Epithelial cell of prostate (primary cell): ENCODE data around the gene NPM1.
"Not testable (repeated sequence)": the region's sequence is repeated elsewhere in the genome, so short reads cannot be mapped to it uniquely, and the experiment has no call there.

Experiments used
- DNase-seq: peaks from one replicate; pipeline ENCODE4 v3.0.0-alpha.2; 2011; ENCODE audit warnings: low read depth, low spot score
- H3K27ac ChIP-seq: fragments of 450-650 bp; 2 replicates; pipeline ENCODE4 v1.5.1; 2017; ENCODE audit warnings: mild to moderate bottlenecking

Gene NPM1, protein sequence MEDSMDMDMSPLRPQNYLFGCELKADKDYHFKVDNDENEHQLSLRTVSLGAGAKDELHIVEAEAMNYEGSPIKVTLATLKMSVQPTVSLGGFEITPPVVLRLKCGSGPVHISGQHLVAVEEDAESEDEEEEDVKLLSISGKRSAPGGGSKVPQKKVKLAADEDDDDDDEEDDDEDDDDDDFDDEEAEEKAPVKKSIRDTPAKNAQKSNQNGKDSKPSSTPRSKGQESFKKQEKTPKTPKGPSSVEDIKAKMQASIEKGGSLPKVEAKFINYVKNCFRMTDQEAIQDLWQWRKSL

DNA sequence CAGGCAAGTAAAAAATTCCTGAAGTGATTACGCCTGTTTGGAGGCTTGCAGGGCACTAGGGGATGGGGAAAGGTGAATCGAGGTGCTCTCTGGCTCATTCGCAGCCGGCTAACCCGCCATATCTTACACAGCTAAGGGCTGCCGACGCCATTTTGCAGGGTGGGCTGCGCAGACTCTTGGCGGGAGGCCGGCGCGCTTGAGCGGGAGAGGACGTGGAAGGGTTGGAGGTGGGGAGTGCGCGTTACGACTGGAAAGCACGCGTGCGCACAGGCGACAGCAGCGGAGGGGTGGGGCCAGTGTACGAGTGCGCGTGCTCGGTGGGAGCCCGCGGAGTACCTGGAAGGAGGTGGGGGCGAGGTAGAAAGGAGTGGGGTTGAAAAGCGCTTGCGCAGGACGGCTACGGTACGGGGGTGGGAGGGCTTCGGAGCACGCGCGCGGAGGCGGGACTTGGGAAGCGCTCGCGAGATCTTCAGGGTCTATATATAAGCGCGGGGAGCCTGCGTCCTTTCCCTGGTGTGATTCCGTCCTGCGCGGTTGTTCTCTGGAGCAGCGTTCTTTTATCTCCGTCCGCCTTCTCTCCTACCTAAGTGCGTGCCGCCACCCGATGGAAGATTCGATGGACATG lies at the start of gene NPM1:
Gene NPM1, plus strand, starts transcription at position 505 of the 625 bp plus-strand sequence. Its CDS starts 100 bp downstream, at position 605.
- peak; percentile 92 for DNase-seq
- H3K27ac ChIP-seq, result peak within 1 kb of the TSS; percentile 86

DNA sequence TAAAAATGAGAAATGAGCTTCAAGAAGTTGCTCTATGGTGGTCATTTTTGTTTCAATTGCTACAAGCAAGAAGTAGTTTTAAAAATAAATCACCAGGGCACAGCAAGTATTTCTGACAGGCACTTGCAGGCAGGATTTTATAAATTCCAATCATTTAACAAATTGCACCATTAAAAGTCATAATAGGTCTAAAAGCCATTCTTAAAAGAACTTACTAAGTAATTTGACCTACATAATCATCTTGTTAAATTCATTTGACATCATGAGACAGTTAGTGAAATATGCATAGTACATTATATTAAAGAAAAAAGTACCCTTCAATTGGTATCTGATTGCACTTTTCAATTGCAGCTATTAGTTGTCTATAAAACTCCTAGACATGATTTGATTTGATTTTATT lies 47.6 kb upstream of the NPM1 start:
- no peak overlapping the region for H3K27ac ChIP-seq
- no peak for DNase-seq

DNA sequence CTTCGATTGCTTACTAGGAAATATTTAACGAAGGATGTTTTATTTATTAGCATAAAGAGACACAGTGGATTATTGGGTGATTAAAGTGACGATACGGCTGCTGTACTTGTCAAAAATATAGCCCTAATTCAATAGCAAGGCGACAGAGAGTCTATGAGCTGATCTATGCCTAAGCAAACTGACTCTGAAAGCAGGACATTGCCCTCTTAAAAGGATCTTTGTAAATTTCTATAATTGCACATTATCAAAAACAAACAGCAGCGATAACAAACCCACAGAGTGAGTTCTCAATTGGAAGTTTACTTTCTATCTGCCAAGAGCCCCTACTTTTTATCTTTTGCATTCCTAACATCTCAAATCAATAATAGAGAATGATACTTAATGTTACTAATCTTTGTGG lies 47.2 kb upstream of the NPM1 start:
- H3K27ac ChIP-seq, result no peak overlapping the region
- DNase-seq, result no peak

DNA sequence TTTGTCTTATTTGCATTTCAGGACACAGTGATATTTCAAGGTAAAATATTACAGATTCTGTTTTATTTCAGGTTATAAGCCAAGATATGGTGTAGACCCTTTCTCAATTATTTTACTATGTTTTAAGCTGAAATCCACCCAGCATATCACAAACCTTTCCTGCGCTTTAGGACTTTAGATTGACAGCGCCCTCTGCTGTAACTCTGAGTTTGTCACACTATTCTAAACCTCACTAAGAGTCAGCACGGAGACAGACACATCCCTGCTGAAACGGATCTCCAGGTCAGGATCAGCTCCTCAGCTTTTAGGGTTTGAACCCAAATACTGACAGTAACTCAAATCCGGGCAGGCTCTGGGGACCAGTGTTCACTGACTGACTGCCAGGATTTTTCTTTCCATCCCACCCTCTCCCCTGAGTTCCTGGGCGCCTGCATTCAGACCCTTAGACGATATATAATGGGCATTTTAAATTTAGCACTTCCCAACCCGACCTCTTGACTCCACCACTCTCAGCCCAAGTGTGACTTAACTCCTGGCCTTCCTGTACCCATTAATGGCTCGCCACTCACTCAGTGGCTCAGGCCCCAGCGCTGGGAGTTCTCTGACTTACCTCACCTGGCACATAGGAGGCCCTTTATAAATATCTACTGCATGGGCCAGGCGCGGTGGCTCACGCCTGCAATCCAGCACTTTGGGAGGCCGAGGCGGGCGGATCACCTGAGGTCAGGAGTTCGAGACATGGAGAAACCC lies 45.1 kb upstream of the NPM1 start:
- no peak overlapping the region for H3K27ac ChIP-seq
- DNase-seq, result no peak

DNA sequence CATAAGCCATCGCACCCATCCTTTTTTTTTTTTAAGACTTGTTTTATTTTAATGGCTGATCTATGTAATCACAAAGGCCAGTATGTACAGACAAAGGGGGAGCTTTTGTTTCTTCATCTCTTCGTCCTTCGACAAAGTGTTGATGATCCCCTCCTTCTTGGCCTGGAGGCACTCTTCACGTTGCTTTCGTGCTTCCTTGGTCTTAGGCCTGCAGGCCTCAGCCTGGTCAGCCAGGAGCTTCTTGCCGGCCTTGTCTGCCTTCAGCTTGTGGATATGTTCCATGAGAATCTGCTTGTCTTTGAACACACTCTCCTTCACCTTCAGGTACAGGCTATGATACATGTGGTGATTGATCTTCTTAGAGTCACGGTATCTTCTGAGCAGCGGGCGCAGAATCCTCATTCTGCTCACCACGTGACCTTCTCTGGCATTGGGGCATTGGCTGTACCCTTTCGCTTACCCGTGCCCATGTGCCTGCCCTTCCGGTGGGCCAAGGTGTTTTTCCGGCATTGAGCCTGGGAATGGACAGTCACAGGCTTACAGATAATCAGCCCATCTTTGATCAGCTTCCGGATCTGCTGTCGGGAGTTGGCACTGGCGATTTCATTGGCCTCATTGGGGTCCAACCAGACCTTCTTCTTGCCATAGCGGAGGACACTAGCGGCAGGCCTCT lies 42.6 kb upstream of the NPM1 start:
- DNase-seq, result no peak

DNA sequence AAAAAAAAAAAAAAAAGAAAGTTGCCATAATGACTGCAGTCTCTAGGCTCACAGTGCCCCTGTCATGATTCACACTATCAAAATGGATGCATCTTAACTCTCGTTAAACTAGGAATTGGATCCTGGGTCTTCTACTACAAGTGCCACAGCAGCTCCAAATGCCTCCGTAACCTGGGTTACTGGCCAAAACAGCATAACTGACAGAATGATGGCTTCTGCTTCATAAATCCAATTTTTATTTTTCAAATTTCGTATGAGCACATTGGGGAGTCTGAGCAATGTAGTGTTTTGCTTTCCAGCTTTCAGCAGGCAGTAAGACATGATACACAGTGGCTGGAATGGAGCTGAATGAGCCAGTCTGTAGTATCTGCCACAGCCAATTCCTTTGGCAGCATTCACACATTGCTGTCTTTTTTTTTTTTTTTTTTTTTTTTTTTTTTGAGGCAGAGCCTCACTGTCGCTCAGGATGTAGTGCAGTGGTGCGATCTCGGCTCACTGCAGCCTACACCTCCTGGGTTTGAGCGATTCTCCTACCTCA lies 36.0 kb upstream of the NPM1 start:
- DNase-seq, result no peak
- H3K27ac ChIP-seq, result no peak overlapping the region

More for the DNA sequence above, 42.6 kb upstream of the NPM1 start:
- H3K27ac ChIP-seq, result no peak overlapping the region

DNA sequence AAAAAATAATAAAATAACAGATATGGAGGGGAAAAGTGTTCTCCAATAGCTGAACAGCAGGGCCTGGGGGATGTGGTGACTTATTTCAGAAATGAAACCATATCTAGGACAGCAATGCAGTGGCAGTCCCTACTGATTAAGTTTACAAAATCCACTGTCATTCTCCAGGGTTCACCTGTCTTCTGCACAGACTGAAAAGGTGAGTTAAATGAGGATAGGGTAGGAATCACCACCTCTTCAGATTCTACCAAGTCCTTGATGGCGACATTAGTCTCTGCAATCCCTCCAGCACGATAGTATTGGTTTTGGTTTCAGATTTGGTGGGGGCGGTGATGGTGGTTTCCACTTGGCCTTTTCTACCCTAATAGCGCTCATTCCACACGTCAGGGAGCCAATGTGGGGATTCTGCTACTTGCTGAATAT lies 32.3 kb upstream of the NPM1 start:
- DNase-seq, result no peak
- no peak overlapping the region for H3K27ac ChIP-seq

DNA sequence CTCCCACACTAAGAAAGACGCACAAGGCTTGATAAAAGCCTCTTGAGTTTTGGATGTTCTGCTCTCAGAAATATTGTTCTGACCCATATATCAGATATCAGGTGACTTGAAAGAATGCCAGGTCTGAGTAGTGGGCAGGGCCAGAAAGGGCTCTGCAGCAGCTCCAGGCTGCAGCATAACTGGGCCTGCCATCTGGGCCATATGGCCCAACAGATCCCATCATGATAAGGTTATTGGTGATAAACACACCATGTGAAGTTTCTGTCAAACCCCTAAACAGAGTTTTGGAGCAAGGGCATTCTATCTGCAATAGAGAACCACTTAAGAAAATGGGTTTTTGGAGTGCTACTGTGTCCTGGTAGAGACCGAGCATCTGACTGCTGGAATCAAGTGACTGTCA lies 29.8 kb upstream of the NPM1 start:
- no peak overlapping the region for H3K27ac ChIP-seq
- no peak for DNase-seq

DNA sequence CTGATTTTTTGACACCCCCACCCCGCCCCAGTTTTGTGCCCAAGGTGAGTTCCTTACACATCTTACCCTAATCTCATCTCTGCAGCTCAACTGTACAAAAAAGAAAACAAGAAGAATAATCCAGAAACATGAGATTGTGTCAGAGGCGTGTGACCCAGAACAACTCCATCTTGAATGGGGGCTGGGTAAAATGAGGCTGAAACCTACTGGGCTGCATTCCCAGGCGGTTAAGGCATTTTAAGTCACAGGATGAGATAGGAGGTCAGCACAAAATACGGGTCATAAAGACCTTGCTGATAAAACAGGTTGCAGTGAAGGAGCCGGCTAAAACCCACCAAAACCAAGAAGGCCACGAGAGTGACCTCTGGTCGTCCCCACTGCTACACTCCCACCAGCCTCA lies 26.5 kb upstream of the NPM1 start:
- not testable (repeated sequence) for H3K27ac ChIP-seq

DNA sequence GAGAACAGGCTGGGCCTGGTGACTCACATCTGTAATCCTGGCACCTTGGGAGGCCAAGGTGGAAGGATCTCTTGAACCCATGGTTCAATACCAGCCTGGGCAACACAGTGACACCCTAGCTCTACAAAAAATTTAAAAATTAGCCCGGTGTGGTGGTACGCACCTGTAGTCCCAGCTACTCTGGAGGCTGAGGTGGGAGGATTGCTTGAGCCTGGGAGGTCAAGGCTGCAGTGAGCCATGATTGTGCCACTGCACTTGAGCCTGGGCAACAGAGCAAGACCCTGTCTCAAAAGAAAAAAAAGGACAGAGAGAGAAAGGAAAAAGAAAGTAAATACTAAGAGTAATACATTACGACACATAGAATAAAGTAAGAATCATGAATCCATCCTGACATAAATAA lies 24.4 kb upstream of the NPM1 start:
- DNase-seq, result not testable (repeated sequence)

More for the DNA sequence above, 26.5 kb upstream of the NPM1 start:
- DNase-seq, result not testable (repeated sequence)

DNA sequence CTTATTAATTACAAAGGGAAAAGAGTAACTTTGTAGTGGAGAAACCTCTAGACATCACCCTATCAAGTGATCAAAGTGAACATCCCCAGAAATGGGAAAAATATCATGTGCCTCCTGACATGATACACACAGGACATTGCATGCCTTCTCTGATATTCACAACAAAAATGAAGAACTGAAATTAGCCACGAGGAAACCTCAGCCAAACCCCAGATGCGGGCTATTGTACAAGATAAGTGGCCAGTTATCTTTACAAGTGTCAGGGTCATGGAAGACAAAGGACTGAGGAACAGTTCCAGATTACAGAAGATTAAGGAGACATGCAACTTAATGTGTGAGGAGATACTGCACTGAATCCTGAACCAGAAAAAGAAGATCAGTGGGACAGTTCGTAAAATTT lies 23.8 kb upstream of the NPM1 start:
- DNase-seq, result no peak
- H3K27ac ChIP-seq, result no peak overlapping the region

More for the DNA sequence above, 24.4 kb upstream of the NPM1 start:
- not testable (repeated sequence) for H3K27ac ChIP-seq

DNA sequence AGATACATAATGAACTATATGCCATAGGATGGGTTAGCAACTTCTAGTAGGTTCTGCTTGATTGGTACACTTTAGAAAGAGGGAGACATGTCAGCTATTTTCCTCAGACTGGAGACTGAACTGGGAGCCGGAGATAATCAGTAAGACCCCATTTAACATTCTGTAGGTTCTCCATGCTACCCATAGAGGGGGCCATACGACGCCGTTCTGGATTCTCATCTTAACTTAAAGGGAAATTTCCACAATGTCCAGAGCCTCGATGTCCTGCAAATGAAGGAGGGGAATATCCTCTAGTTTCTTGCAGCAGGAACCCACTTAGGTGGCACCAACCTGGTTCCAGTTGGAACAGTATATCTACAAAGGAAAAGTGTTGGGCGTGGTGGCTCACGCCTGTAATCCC lies 22.3 kb upstream of the NPM1 start:
- DNase-seq, result no peak
- no peak overlapping the region for H3K27ac ChIP-seq

DNA sequence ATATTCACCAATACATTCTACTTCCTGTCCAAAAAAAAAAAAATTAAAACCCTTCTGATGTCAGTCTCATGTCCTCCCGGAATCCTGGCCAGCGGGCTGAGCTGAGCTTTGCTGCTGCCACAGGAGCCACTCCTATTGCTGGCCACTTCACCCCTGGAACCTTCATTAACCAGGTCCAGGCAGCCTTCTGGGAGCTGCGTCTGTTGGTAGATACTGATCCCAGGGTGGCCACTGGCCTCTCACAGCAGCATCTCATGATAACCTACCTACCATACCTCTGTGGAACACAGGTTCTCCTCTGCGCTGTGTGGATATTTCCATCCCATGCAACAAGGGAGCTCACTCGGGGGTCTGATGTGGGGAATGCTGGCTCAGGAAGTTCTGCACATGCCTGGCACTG lies 21.0 kb upstream of the NPM1 start:
- no peak for DNase-seq
- H3K27ac ChIP-seq, result no peak overlapping the region

DNA sequence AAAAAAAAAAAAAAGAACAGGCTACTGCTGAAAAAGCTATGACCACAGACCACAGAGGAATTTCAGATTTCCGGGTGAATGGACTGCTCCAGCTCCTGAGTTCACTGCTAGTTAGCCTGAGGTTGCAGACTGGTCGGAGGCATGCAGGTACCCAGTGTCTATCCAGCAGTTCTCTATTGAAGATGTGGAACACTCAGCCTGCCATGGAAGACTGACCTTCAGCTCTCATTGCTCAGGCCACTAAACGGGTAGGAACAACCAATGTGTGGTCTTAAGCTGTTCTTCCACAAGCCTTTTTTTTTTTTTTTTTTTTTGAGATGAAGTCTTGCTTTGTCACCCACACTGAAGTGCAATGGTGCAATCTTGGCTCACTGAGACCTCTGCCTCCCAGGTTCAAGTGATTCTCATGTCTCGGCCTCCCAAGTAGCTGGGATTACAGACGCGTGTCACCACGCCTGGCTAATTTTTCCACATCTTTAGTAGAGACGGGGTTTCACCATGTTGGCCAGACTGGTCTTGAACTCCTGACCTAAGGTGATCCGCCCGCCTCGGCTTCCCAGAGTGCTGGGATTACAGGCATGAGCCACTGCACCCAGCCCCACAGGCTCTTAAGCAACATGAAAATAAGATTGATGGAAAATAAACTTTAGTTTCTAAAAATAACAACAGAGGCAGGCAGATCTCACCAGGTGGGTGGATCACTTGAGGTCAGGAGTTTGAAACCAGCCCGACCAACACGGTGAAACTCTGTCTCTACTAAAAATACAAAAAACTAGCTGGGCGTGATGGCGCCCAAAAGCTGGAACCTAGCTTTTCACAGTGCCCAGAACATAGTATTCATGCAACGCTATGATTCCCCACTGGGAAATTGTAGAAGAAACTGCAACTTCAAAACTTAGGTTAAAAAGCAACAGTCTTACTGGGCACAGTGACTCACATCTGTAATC lies 20.0 kb upstream of the NPM1 start:
- no peak for DNase-seq
- H3K27ac ChIP-seq, result no peak overlapping the region

DNA sequence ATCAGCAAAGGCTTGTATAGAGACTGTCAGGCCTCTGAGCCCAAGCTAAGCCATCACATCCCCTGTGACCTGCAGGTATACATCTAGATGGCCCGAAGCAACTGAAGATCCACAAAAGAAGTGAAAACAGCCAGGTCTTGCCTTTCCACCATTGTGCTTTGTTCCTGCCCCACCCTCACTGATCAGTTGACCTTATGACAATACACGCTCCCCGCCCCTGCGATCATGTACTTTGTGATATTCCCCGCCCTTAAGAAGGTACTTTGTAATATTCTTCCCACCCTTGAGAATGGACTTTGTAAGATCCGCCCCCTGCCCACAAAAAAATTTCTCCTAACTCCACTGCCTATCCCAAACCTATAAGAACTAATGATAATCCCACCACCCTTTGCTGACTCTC lies 18.6 kb upstream of the NPM1 start:
- no peak overlapping the region for H3K27ac ChIP-seq

DNA sequence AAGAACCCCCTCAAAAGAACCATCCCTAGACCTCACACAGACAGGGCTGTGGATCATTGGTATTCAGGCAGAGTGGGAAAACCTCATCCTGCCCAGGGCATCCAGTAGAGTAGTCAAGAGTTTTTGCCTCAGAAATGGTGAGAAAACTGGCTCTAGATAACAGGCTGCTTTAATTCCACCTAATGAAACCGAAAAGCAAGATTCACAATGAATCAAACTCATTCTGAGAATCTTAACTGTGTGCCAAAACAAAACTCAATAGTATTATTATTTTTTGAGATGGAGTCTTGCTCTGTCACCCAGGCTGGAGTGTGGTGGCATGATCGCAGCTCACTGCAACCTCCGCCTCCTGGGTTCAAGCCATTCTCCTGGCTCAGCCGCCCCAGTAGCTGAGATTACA lies 17.8 kb upstream of the NPM1 start:
- H3K27ac ChIP-seq, result no peak overlapping the region
- DNase-seq, result no peak

More for the DNA sequence above, 18.6 kb upstream of the NPM1 start:
- DNase-seq, result no peak

DNA sequence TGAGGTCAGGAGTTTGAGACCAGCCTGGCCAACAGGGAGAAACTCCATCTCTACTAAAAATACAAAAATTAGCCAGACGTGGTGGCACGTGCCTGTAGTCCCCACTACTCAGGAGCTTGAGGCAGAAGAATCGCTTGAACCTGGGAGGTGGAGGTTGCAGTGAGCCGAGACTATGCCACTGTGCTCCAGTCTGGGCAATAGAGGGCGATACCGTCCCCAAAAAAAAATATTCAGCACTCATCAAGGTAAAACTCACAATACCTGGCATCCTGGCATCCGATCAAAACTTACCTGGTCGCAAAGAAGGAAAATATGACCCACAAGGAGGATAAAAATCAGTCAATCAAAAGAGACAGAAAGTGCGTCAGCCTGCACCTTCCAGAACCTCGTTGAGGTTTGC lies 16.8 kb upstream of the NPM1 start:
- H3K27ac ChIP-seq, DNase-seq: not testable (repeated sequence)

DNA sequence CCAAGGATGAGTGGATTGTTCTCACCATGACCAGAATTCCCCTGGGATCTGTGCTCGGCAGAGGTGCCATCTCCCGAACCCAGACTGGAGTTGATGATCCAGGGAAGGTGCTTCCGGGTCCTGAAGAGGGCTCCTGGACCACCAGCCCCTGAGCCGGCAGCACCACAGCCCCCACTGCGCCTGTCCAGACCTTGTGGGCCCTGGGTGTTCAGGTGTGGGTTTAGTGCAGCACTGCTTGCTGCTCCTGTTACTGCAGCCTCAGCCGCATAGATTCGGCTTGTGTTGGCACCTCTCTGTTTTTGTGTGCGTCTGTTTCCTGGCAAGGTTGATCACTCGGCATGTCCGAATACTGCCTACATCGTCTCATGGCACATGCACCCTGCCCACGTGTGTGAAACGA lies 16.3 kb upstream of the NPM1 start:
- no peak overlapping the region for H3K27ac ChIP-seq
- no peak for DNase-seq

DNA sequence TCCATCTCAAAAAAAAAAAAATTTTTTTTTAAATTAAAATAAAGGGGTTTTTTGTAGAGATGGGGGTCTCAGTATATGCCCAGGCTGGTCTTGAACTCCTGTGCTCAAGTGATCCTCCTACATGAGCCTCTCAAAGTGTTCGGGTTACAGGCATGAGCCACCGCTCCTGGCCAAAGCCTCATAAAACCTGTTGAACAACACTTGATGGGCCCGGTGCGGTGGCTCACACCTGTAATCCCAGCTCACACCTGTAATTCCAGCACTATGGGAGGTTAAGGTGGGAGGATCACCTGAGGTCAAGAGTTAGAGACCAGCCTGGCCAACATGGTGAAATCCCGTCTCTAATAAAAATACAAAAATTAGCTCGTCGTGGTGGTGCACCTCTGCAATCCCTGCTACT lies 7.7 kb upstream of the NPM1 start:
- H3K27ac ChIP-seq, result no peak overlapping the region
- DNase-seq, result no peak
